ENCODE results near the gene MAST4.
A peak's percentile ranks its signal among the peaks of the same experiment; 100 is the strongest.
"Not testable (repeated sequence)": the region's sequence is repeated elsewhere in the genome, so short reads cannot be mapped to it uniquely, and the experiment has no call there.

The MAST4 gene

GRCh38 chr5:67166460-67167285 is 570.5 kb downstream of the MAST4 start:
- Histone ChIP-seq H3K9me3 (ENCODE audit: control insufficient read depth, low read length) (no peaks in the 10 kb centered on the region), H2AFZ (no peak overlapping the region), H3K4me1 (no peaks in the 10 kb centered on the region), H3K9ac (no peak overlapping the region), H3K27me3 (ENCODE audit: control insufficient read depth, insufficient read depth, low read length) (no peaks in the 10 kb centered on the region), H3K27ac (peak overlapping the region; percentile 29), H3K36me3 (ENCODE audit: control insufficient read depth, insufficient read depth, low read length) (no peaks in the 10 kb centered on the region), H3K4me2 (ENCODE audit: low read length) (no peak overlapping the region), H3K4me3 (ENCODE audit: low read depth, low read length) (no peak overlapping the region), H3K79me2 (no peaks in the 10 kb centered on the region)
- TF ChIP-seq CTCF (IDR thresholded peaks at IDR 0.05): no peak

- Histone ChIP-seq H3K36me3 (ENCODE audit: control insufficient read depth, insufficient read depth, low read length) (no peaks in the 10 kb centered on the region), H3K9ac (no peak overlapping the region), H3K4me1 (no peaks in the 10 kb centered on the region), H3K4me3 (ENCODE audit: low read depth, low read length) (no peak overlapping the region), H3K27ac (no peak overlapping the region), H3K9me3 (ENCODE audit: control insufficient read depth, low read length) (no peaks in the 10 kb centered on the region), H3K79me2 (no peaks in the 10 kb centered on the region), H3K27me3 (ENCODE audit: control insufficient read depth, insufficient read depth, low read length) (no peaks in the 10 kb centered on the region), H2AFZ (no peak overlapping the region), H3K4me2 (ENCODE audit: low read length) (no peak overlapping the region)
- TF ChIP-seq CTCF (IDR thresholded peaks at IDR 0.05): no peak
Measured at GRCh38 chr5:67168069-67168468, 571.9 kb downstream of the MAST4 start.

GRCh38 chr5:67170767-67171166 is 574.6 kb downstream of the MAST4 start:
- no peaks in the 10 kb centered on the region for H3K27me3 ChIP-seq (ENCODE audit: control insufficient read depth, insufficient read depth, low read length)
- no peaks in the 10 kb centered on the region for H3K36me3 ChIP-seq (ENCODE audit: control insufficient read depth, insufficient read depth, low read length)
- H3K9ac ChIP-seq: no peak overlapping the region
- no peaks in the 10 kb centered on the region for H3K79me2 ChIP-seq
- H3K4me1 ChIP-seq: no peaks in the 10 kb centered on the region
- no peak for TF ChIP-seq CTCF (IDR thresholded peaks at IDR 0.05)
- no peak overlapping the region for H3K4me2 ChIP-seq (ENCODE audit: low read length)
- H3K9me3 ChIP-seq (ENCODE audit: control insufficient read depth, low read length): no peaks in the 10 kb centered on the region
- no peak overlapping the region for H3K4me3 ChIP-seq (ENCODE audit: low read depth, low read length)
- no peak overlapping the region for H2AFZ ChIP-seq
- no peak overlapping the region for H3K27ac ChIP-seq

GRCh38 chr5:67173351-67173750 is 577.2 kb downstream of the MAST4 start:
- H3K4me3 ChIP-seq (ENCODE audit: low read depth, low read length); H3K9me3 ChIP-seq (ENCODE audit: control insufficient read depth, low read length); H3K9ac ChIP-seq; H3K79me2 ChIP-seq; H3K36me3 ChIP-seq (ENCODE audit: control insufficient read depth, insufficient read depth, low read length); H3K4me2 ChIP-seq (ENCODE audit: low read length); H2AFZ ChIP-seq; H3K27ac ChIP-seq; H3K4me1 ChIP-seq; H3K27me3 ChIP-seq (ENCODE audit: control insufficient read depth, insufficient read depth, low read length): not testable (repeated sequence)

- Histone ChIP-seq H3K27ac (no peak overlapping the region), H3K9ac (no peak overlapping the region)
Measured at GRCh38 chr5:67173959-67174358, 577.8 kb downstream of the MAST4 start.

More at GRCh38 chr5:67173959-67174358, 577.8 kb downstream of the MAST4 start:
- no peak overlapping the region for H2AFZ ChIP-seq
- H3K36me3 ChIP-seq (ENCODE audit: control insufficient read depth, insufficient read depth, low read length): no peaks in the 10 kb centered on the region
- no peaks in the 10 kb centered on the region for H3K27me3 ChIP-seq (ENCODE audit: control insufficient read depth, insufficient read depth, low read length)
- no peak for TF ChIP-seq CTCF (IDR thresholded peaks at IDR 0.05)
- no peak overlapping the region for H3K4me2 ChIP-seq (ENCODE audit: low read length)
- no peaks in the 10 kb centered on the region for H3K4me1 ChIP-seq
- no peak overlapping the region for H3K4me3 ChIP-seq (ENCODE audit: low read depth, low read length)
- no peaks in the 10 kb centered on the region for H3K79me2 ChIP-seq
- H3K9me3 ChIP-seq (ENCODE audit: control insufficient read depth, low read length): no peaks in the 10 kb centered on the region
